GM18526 (cell line): Measurements from ENCODE around the gene NEU2.

Source experiments
- POLR2A ChIP-seq: IDR thresholded peaks from 3 replicates; pipeline ENCODE4 v1.6.1; 2011; ENCODE audit not compliant: insufficient read length; ENCODE audit errors: extremely low read depth

Gene NEU2

GRCh38 chr2:233003658-233004555 is 28.6 kb upstream of the NEU2 start:
- TF ChIP-seq POLR2A, result no peak

GRCh38 chr2:233005096-233005495 is 27.4 kb upstream of the NEU2 start:
- no peak for TF ChIP-seq POLR2A

GRCh38 chr2:233006648-233007047 is 25.8 kb upstream of the NEU2 start:
- no peak for TF ChIP-seq POLR2A

- TF ChIP-seq POLR2A, result no peak
Measured at GRCh38 chr2:233007270-233007669, 25.2 kb upstream of the NEU2 start.

- no peak for TF ChIP-seq POLR2A
Measured at GRCh38 chr2:233007739-233008138, 24.7 kb upstream of the NEU2 start.

GRCh38 chr2:233009661-233010060 is 22.8 kb upstream of the NEU2 start:
- no peak for TF ChIP-seq POLR2A

- no peak for TF ChIP-seq POLR2A
Measured at GRCh38 chr2:233010569-233011267, 21.8 kb upstream of the NEU2 start.

GRCh38 chr2:233011268-233011650 is 21.2 kb upstream of the NEU2 start:
- TF ChIP-seq POLR2A, result no peak

GRCh38 chr2:233011702-233012131 is 20.8 kb upstream of the NEU2 start:
- TF ChIP-seq POLR2A, result no peak

GRCh38 chr2:233012301-233012971 is 20.0 kb upstream of the NEU2 start:
- no peak for TF ChIP-seq POLR2A

GRCh38 chr2:233013027-233013461 is 19.4 kb upstream of the NEU2 start, which contains the start of gene NGEF:
Gene NGEF, minus strand, starts transcription at chr2:233013256. Its CDS starts 38,366 bp downstream, at chr2:232974890.
- no peak for TF ChIP-seq POLR2A

GRCh38 chr2:233013650-233014049 is 18.8 kb upstream of the NEU2 start:
- no peak for TF ChIP-seq POLR2A

GRCh38 chr2:233015019-233015645 is 17.3 kb upstream of the NEU2 start:
- no peak for TF ChIP-seq POLR2A

GRCh38 chr2:233017947-233018346 is 14.5 kb upstream of the NEU2 start:
- no peak for TF ChIP-seq POLR2A

GRCh38 chr2:233020454-233020853 is 12.0 kb upstream of the NEU2 start:
- TF ChIP-seq POLR2A, result no peak
